ENCODE data around the gene MAPK11. TPM values are rescaled to one million over a fixed set of nuclear protein-coding genes. Genes with fewer than 3 reads are reported as not detected.
A peak's percentile ranks its signal among the peaks of the same experiment; 100 is the strongest.

Gene MAPK11
- total and polyA plus RNA-seq, 9 of the 15 experiments (the other 6 are each of a cell fraction or from before 2014, with no cell fraction given): 0.06 to 14.6 (median 5.3) TPM

DNA sequence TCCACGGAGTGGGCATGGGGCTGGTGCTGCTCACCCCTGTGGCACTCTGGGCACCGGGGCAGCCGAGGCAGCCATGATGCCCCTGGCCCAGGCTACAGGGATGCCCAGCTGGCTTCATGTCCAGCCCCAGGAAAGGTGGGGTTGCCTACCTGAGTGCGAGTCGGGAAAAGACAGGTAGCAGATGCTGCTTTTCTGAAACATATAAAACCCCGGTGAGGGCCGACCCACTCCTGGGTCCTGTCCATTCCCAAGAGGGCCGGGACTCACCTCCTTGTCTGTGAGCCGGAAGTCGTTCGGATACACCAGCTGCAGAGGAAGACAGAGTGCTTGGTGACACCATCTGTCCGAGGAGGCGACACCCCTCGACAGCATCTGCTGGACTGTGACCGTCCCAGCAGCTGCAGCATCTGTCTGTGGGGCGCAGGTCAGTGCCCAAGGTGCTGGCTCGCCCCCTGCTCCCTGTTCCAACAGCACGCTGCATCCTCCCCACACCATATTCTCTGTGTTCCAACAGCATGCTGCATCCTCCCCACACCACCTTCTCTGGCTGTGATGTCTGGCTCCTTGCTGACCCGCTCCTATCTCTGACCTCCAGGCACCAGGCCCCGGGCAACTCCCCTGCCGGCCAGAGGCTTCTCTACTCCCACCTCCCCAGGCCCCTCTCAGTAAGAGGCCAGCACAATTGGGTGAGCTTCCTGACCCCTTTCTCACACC lies 48.7 kb upstream of the MAPK11 start (continued):
- TF ChIP-seq, protein P1, sequence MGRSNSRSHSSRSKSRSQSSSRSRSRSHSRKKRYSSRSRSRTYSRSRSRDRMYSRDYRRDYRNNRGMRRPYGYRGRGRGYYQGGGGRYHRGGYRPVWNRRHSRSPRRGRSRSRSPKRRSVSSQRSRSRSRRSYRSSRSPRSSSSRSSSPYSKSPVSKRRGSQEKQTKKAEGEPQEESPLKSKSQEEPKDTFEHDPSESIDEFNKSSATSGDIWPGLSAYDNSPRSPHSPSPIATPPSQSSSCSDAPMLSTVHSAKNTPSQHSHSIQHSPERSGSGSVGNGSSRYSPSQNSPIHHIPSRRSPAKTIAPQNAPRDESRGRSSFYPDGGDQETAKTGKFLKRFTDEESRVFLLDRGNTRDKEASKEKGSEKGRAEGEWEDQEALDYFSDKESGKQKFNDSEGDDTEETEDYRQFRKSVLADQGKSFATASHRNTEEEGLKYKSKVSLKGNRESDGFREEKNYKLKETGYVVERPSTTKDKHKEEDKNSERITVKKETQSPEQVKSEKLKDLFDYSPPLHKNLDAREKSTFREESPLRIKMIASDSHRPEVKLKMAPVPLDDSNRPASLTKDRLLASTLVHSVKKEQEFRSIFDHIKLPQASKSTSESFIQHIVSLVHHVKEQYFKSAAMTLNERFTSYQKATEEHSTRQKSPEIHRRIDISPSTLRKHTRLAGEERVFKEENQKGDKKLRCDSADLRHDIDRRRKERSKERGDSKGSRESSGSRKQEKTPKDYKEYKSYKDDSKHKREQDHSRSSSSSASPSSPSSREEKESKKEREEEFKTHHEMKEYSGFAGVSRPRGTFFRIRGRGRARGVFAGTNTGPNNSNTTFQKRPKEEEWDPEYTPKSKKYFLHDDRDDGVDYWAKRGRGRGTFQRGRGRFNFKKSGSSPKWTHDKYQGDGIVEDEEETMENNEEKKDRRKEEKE (IDR thresholded peaks at IDR 0.05; ENCODE audit: borderline replicate concordance in 1 of 2, control insufficient read depth in 1 of 2, low read depth in 2 of 2, low read length in 1 of 2): no peak
- TF ChIP-seq NCOA1 (IDR thresholded peaks at IDR 0.05; ENCODE audit: low read depth): no peak
- TF ChIP-seq SRSF3 (IDR thresholded peaks at IDR 0.05; ENCODE audit: insufficient read depth, low read length): no peak
- TF ChIP-seq PCBP2 (IDR thresholded peaks at IDR 0.05; ENCODE audit: low read depth, low read length, poor library complexity, severe bottlenecking): no peak
- TF ChIP-seq, protein P2, sequence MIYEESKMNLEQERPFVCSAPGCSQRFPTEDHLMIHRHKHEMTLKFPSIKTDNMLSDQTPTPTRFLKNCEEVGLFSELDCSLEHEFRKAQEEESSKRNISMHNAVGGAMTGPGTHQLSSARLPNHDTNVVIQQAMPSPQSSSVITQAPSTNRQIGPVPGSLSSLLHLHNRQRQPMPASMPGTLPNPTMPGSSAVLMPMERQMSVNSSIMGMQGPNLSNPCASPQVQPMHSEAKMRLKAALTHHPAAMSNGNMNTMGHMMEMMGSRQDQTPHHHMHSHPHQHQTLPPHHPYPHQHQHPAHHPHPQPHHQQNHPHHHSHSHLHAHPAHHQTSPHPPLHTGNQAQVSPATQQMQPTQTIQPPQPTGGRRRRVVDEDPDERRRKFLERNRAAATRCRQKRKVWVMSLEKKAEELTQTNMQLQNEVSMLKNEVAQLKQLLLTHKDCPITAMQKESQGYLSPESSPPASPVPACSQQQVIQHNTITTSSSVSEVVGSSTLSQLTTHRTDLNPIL (CRISPR knock-in tag; IDR thresholded peaks at IDR 0.05): no peak
- TF ChIP-seq NRF1 (conservative IDR thresholded peaks at IDR 0.05 in 1 of 2, IDR thresholded peaks at IDR 0.05 in 1 of 2): 0 out of 4 replicates have a peak, but pooled peaks have one; percentile 17 to 20
- TF ChIP-seq SIRT6 (IDR thresholded peaks at IDR 0.05; ENCODE audit: low read depth, low read length): no peak
- TF ChIP-seq HMGN3 (IDR thresholded peaks at IDR 0.05; ENCODE audit: borderline replicate concordance, extremely low read depth, insufficient read length, low read depth, low read length): peak; percentile 67
- peak; percentile 41; the same call in 1 of the 2 replicates for TF ChIP-seq POLR2A (conservative IDR thresholded peaks at IDR 0.05)
- TF ChIP-seq, protein P3, sequence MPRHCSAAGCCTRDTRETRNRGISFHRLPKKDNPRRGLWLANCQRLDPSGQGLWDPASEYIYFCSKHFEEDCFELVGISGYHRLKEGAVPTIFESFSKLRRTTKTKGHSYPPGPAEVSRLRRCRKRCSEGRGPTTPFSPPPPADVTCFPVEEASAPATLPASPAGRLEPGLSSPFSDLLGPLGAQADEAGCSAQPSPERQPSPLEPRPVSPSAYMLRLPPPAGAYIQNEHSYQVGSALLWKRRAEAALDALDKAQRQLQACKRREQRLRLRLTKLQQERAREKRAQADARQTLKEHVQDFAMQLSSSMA (CRISPR knock-in tag; IDR thresholded peaks at IDR 0.05): no peak
- no peak for TF ChIP-seq ZNF133 (CRISPR knock-in tag; IDR thresholded peaks at IDR 0.05)
- TF ChIP-seq HLTF (IDR thresholded peaks at IDR 0.05): no peak
- no peak for TF ChIP-seq CEBPG (CRISPR knock-in tag; IDR thresholded peaks at IDR 0.05)
- no peak for TF ChIP-seq CEBPG (tag; conservative IDR thresholded peaks at IDR 0.05 in 1 of 2, IDR thresholded peaks at IDR 0.05 in 1 of 2)
- TF ChIP-seq, protein P4, sequence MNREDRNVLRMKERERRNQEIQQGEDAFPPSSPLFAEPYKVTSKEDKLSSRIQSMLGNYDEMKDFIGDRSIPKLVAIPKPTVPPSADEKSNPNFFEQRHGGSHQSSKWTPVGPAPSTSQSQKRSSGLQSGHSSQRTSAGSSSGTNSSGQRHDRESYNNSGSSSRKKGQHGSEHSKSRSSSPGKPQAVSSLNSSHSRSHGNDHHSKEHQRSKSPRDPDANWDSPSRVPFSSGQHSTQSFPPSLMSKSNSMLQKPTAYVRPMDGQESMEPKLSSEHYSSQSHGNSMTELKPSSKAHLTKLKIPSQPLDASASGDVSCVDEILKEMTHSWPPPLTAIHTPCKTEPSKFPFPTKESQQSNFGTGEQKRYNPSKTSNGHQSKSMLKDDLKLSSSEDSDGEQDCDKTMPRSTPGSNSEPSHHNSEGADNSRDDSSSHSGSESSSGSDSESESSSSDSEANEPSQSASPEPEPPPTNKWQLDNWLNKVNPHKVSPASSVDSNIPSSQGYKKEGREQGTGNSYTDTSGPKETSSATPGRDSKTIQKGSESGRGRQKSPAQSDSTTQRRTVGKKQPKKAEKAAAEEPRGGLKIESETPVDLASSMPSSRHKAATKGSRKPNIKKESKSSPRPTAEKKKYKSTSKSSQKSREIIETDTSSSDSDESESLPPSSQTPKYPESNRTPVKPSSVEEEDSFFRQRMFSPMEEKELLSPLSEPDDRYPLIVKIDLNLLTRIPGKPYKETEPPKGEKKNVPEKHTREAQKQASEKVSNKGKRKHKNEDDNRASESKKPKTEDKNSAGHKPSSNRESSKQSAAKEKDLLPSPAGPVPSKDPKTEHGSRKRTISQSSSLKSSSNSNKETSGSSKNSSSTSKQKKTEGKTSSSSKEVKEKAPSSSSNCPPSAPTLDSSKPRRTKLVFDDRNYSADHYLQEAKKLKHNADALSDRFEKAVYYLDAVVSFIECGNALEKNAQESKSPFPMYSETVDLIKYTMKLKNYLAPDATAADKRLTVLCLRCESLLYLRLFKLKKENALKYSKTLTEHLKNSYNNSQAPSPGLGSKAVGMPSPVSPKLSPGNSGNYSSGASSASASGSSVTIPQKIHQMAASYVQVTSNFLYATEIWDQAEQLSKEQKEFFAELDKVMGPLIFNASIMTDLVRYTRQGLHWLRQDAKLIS (CRISPR knock-in tag; IDR thresholded peaks at IDR 0.05): no peak
- TF ChIP-seq ZNF445 (CRISPR knock-in tag; IDR thresholded peaks at IDR 0.05; ENCODE audit: low read depth): no peak
- TF ChIP-seq NCOA4 (IDR thresholded peaks at IDR 0.05; ENCODE audit: partially characterized antibody): no peak
- TF ChIP-seq NEUROD1 (IDR thresholded peaks at IDR 0.05; ENCODE audit: borderline replicate concordance, low read depth, low read length, partially characterized antibody): peak; percentile 33
- TF ChIP-seq CAMTA2 (CRISPR knock-in tag; conservative IDR thresholded peaks at IDR 0.05): no peak

All from K562 (cell line).